ENCODE results near the gene NAE1.

DNA sequence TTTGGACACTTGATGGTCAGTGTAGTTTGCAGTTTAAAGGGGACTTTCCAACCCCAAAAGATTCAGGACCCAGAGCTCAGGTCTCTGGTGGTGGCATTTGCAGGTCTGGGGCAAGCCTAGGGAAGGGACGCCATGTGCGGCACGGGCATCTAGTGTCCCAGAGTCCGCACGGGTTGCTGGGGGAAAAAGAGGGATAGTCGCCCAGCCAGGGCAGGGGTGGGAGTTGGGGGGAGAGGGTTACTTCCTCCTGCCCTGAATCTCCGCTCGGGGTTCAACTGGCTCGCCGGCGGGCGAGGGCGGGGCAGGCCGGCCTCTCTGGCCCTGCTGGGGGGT is 13.2 kb upstream of the NAE1 start:
- TF ChIP-seq POLR2A (IDR thresholded peaks at IDR 0.05), result no peak
- TF ChIP-seq, protein P1, sequence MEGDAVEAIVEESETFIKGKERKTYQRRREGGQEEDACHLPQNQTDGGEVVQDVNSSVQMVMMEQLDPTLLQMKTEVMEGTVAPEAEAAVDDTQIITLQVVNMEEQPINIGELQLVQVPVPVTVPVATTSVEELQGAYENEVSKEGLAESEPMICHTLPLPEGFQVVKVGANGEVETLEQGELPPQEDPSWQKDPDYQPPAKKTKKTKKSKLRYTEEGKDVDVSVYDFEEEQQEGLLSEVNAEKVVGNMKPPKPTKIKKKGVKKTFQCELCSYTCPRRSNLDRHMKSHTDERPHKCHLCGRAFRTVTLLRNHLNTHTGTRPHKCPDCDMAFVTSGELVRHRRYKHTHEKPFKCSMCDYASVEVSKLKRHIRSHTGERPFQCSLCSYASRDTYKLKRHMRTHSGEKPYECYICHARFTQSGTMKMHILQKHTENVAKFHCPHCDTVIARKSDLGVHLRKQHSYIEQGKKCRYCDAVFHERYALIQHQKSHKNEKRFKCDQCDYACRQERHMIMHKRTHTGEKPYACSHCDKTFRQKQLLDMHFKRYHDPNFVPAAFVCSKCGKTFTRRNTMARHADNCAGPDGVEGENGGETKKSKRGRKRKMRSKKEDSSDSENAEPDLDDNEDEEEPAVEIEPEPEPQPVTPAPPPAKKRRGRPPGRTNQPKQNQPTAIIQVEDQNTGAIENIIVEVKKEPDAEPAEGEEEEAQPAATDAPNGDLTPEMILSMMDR (IDR thresholded peaks at IDR 0.05 in 4 of 5, conservative IDR thresholded peaks at IDR 0.05 in 1 of 5), result no peak

Measured in gastrocnemius medialis (tissue), 4 donors.